GM19238 (cell line): ENCODE data around the gene SDHB.

Experiments
- DNase-seq: peaks from one replicate; pipeline ENCODE4 v3.0.0; 2011; ENCODE audit warnings: low spot score; ENCODE audit not compliant: insufficient read length

SDHB gene

GRCh38 chr1:16988210-16988609, 65.6 kb downstream of the SDHB start:
- no peak for DNase-seq

DNA sequence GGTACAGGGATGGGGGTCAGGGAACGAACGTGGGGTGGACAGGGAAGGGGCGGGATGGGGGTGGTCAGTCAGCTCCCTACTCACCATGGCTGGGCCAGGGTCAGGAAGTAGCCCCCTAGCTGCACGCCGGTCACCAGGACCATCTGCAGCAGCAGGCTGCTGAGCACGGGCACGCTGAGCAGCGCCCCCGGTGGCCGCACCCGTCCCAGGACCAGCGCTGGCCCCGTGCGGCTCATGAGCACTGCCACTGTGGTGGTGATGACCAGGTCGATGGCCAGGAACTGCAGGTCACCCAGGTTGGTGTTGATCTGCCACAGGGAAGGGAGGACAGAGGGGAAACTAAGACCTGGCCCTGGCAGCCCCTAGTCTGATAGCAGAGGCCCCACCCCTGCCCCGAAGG, 66.9 kb downstream of the SDHB start:
- DNase-seq = no peak

- DNase-seq = no peak
Measured at GRCh38 chr1:16986560-16986959, 67.3 kb downstream of the SDHB start.

- no peak for DNase-seq
Measured at GRCh38 chr1:16986113-16986512, 67.7 kb downstream of the SDHB start.

- DNase-seq = no peak
Measured at GRCh38 chr1:16984717-16985116, 69.1 kb downstream of the SDHB start.

- no peak for DNase-seq
Measured at GRCh38 chr1:16983649-16984048, 70.2 kb downstream of the SDHB start.

DNA sequence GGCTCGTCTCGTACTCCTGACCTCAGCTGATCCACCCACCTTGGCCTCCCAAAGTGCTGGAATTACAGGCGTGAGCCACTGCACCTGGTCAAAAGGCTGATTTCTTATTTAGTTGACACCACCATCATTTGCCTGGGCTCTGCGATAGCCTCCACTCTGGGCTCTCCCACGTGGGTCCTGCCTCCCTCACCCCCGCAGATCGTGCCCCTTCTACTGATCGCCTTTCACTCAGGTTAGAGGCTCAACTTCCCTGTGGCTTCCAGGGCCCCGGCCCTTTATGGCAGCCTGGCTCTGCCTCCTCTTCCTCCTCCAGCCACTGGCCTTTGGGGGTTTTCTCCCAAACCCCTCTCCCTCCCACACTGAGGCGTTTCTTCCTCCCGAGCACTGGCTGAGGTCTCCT, 70.9 kb downstream of the SDHB start:
- no peak for DNase-seq

GRCh38 chr1:16981269-16981849, 72.5 kb downstream of the SDHB start:
- no peak for DNase-seq

DNA sequence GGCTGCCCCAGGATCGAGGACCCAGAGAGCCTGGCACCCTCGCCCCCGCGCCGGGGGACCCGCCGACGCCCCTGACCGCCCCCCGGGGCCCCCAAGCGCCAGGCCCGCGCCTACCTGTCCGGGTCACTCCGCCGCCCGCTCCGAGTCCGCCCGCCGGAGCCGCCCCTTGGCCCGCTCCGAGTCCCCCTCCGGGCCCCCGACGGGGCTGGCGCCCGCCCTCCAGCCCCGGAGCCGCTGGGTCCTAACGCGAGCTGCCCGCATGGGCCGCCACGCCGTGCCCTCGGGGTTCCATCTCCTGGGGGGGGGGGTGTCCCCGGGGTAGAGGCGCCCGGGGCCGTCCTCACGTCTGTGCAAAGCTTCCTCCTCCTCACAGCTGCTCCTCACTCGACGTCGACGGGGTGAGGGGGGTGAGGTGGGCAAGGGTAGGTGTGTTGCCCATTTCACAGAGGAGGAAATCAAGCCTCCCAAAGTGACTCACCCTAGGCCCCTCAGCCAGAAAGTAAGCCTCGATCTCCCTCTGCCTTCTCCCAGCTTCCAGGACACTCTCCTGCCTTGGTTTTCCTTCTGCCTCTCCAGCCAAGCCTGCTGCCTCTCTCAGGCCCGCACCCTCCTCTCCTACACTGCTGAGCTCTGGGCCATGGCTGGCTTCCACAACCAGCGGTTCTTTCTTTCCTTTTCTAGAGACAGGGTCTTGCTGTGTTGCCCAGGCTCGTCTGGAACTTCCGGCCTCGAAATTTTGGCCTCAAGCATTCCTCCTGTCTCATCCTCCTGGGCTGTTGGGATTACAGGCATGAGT, 73.2 kb downstream of the SDHB start, which contains the start of gene MFAP2:
Gene MFAP2, minus strand, starts transcription at position 148 of the 796 bp plus-strand sequence. CDS start 2,347 bp downstream, outside the sequence.
- no peak for DNase-seq

- DNase-seq = no peak
Measured at GRCh38 chr1:16979475-16980327, 74.1 kb downstream of the SDHB start.

DNA sequence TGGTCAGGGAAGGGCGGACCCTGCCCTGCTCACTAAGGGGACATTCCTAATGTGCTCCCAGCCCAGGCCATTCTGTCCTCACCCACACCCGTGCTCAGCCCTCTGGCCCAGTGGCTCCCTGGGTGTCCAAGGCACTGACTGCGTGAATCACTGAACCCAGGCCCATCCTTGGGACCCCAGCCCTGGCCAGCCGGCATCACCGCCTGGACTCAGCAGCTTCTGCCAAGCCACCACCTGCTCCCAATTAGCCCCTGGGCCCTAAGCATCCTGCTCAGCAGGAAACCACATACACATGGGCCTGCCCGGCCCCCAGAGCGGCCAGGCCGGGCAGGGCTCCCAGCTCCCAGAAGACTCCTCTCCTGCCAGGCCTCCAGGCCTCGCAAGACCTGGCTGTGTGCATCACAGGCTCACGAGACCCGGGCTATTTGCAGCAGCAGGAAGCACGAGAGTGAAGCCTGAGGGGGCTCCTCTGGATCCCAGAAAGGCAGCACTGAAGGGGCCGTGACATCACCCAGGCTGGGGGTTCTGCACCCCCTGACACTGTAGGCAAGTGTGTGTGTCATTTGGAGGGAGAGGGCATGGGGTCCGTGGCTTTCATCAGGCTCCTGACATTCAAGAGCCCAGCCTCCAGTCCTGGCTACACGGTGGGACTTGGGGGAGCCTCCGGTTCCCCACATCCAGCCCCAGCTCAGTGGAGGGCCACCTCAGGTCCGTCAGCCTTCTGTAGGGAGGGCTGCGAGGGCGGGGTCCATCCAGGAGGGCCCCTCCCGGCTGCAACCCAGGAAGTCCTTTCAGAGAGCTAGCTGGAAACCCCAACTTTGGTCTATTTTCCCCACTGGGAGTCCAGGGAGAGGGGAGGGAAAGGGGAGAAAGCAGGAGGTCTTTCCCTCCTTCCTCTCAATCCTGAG, 75.0 kb downstream of the SDHB start:
- DNase-seq = no peak

DNA sequence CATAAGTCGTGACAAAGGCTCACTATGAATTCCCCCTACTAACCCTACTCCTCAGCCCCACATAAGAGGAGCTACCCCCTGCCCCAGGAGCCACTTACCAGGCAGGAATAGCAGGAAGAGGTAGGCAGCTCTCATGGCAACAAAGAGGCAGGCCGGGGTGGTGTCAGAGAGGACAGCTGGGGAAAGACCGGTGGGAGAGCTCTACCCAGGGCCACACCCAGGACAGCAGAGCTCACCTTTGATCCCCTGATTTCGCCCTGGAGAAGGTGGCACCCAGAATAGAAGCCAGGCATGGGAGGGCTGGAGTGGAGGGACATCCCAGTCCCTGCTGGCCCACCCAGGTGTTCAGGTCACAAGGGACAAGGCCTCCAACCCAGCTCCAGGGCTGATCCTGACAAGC, 75.7 kb downstream of the SDHB start:
- DNase-seq = no peak

DNA sequence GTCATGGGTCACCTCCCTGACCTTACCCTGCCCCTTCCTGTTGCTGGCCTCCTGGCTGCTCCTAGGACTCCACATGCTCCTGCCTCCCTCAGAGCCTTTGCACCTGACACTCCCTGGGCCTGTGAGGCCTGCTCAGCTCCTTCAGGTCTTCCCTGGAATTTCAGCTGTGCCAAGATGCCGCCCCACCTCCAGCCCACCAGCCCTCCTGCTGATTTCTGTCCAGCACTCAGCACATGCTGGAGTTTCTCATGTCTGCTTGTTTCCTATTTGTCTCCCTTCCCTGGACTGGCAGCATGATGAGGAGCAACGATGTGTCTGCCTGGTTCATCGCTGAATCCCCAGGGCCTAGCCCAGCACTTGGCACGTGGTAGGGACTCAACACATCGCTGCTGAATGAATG, 76.5 kb downstream of the SDHB start:
- no peak for DNase-seq

DNA sequence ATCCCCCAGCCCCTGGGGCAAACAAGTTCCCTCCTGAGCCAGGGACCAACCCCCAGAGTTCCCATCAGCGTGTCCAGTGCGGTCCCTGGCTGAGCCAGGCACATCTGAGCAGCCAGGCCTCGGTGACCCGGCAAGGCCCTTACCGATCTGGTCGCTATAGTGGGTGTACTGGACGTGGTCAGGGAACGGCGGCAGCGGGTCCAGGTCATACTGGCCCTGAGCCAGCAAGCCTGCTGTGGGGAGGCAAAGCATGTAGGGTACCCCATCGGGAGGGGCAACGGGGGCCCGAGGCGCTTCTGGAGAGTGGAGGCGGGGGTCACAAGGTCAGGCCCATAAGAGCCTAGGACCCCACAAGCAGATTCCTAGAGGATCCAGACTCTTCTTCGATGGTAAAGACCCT, 76.9 kb downstream of the SDHB start:
- DNase-seq = no peak

- no peak for DNase-seq
Measured at GRCh38 chr1:16975838-16976237, 78.0 kb downstream of the SDHB start.

DNA sequence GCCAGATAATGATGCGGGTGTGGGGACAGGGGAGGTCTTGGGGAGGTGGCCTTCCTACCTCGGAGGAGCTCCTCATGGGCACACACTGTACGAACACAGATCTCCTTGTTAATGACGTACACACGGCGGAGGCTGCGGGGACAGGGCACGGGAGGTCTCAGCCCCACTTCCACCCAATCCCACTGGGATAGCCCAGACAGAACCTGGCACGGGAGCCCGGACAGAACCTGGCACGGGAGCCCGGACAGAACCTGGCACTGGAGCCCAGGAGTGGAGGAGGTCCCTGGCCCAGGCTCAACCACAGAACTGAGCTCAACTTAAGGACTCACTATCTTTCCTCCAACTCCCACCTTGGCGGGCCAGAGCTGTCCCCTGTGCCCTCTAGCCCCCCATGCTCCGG, 78.6 kb downstream of the SDHB start:
- DNase-seq = no peak

DNA sequence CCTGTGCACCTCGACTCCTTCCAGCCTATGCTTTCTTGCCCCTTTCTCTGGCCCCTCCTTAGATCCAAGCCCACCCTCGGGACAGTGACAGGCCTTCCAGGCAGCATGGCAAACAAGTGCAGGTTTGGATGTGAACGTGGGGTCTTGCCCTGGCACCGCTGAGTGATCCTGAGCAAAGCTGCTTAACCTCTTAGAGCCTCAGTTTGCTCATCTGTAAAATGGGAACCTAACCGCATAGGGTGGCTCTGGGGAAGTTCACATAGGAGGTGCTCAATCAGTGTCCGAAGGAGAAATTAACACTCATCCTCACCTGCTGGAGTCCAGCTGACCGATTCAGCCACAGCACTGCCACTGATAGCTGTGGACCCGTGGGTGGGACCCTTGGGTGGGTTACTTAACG, 80.6 kb downstream of the SDHB start:
- no peak for DNase-seq

- DNase-seq = no peak
Measured at GRCh38 chr1:16972189-16972895, 81.5 kb downstream of the SDHB start.

DNA sequence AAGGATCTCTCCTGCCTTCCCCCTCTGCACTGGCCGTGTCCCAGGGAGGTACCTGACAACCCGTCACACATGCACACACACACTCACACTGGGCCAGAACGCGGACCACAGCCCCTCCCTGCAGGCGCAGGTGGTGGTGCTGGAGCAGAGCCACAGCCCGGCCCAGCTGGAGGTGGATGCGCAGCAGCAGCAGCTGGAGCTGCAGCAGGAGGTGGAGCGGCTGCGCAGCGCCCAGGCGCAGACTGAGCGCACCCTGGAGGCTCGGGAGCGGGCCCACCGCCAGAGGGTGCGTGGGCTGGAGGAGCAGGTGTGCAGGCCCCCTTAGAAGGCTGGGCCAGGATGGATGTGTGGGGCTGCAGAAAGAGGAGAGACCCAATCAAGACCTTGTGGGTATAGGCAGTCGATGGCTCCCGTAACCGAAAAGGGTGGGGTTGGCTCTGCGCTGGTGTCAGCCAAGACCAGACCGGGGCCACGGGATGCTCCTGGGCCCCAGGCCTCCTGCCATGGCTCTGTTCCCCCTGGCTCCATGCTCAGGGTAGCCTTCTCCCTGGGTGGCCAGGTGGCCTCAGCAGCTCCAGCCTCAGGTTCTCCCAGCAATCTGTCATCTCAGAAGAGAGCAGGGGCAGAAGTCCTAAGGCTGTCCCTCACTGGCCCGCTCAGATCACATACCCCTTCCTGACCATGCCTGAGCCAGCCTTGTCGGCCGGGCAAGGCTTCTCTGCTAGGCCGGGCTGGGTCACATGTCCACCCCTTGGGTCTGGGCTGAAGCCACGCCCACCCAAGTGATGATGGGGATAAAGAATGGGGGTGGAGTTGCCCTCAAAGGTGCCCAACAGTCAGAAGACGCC, 82.3 kb downstream of the SDHB start:
- no peak for DNase-seq
